IMR-90 (cell line): ENCODE data around the gene RUFY4. TPM values are rescaled to one million over a fixed set of nuclear protein-coding genes. Genes with fewer than 3 reads are reported as not detected.

Experiments
- ATAC-seq: fragments of 200-7000 bp; cut with Tn5 transposase; 2 replicates; pipeline ENCODE4 v1.9.1; 2020; ENCODE audit warnings: low read depth, mild to moderate bottlenecking, moderate library complexity
- BruUV-seq: library from RNA; stranded (reverse); fragments of 400-500 nt; replicated peaks from 2 replicates; lab custom pipeline; 2021; lab: Mats Ljungman, UMichigan
- CTCF ChIA-PET: fragments of 300-600 bp; formaldehyde crosslinking; extraction: SDS; loops from one replicate; lab custom pipeline; 2021; ENCODE audit warnings: antibody characterized with exemption; lab: Yijun Ruan, JAX
- POLR2A ChIA-PET: fragments of 300-600 bp; sonication (Branson Sonifier 250); formaldehyde crosslinking; loops from one replicate; lab custom pipeline; 2022; ENCODE audit warnings: antibody characterized with exemption; ENCODE audit not compliant: unreplicated experiment; lab: Charles Lee
- DNase-seq: peaks from one replicate; pipeline ENCODE4 v3.0.0; 2013
- H2AFZ ChIP-seq: replicated peaks from 2 replicates; pipeline ENCODE3; 2013; ENCODE audit warnings: low read length, mild to moderate bottlenecking; ENCODE audit not compliant: poor library complexity
- H2AK5ac ChIP-seq: 2 replicates; pipeline ENCODE4 v1.6.1; 2013; ENCODE audit warnings: low read depth, low read length, inconsistent platforms
- H2AK9ac ChIP-seq: replicated peaks from 2 replicates; pipeline ENCODE3; 2013; ENCODE audit warnings: mild to moderate bottlenecking, low read depth, low read length, moderate library complexity; ENCODE audit not compliant: poor library complexity
- H2BK120ac ChIP-seq: 2 replicates; pipeline ENCODE4 v1.6.1; 2013; ENCODE audit warnings: low read depth, low read length, inconsistent platforms
- H2BK15ac ChIP-seq: 3 replicates; pipeline ENCODE4 v1.6.1; 2013; ENCODE audit warnings: low read depth, low read length, inconsistent platforms
- H2BK20ac ChIP-seq: 2 replicates; pipeline ENCODE4 v1.6.1; 2013; ENCODE audit warnings: low read depth, mild to moderate bottlenecking, inconsistent platforms, low read length, moderate library complexity
- H2BK5ac ChIP-seq: 2 replicates; pipeline ENCODE4 v1.6.1; 2013; ENCODE audit warnings: mild to moderate bottlenecking, low read depth, low read length, inconsistent platforms; ENCODE audit not compliant: poor library complexity, severe bottlenecking
- H3K14ac ChIP-seq: replicated peaks from 2 replicates; pipeline ENCODE4 v1.6.1; 2013; ENCODE audit warnings: low read depth, low read length, inconsistent platforms
- H3K18ac ChIP-seq: 2 replicates; pipeline ENCODE4 v1.6.1; 2013; ENCODE audit warnings: low read depth, low read length, control low read depth
- H3K23ac ChIP-seq: 2 replicates; pipeline ENCODE4 v1.6.1; 2013; ENCODE audit warnings: low read depth, low read length, inconsistent platforms
- H3K27ac ChIP-seq: 2 replicates; pipeline ENCODE4 v1.5.1; 2013; ENCODE audit warnings: mild to moderate bottlenecking, control low read depth, low read length; ENCODE audit not compliant: insufficient read depth
- H3K27me3 ChIP-seq: 2 replicates; pipeline ENCODE4 v1.6.1; 2013; ENCODE audit warnings: low read length; ENCODE audit not compliant: control insufficient read depth, insufficient read depth
- H3K36me3 ChIP-seq: 2 replicates; pipeline ENCODE4 v1.6.1; 2013; ENCODE audit warnings: low read length, mixed read lengths; ENCODE audit not compliant: control insufficient read depth, insufficient read depth
- H3K4ac ChIP-seq: 2 replicates; pipeline ENCODE4 v1.6.1; 2013; ENCODE audit warnings: low read depth, low read length, inconsistent platforms
- H3K4me1 ChIP-seq: 2 replicates; pipeline ENCODE4 v1.6.1; 2013; ENCODE audit warnings: low read length, mixed read lengths; ENCODE audit not compliant: control insufficient read depth, insufficient read depth
- H3K4me2 ChIP-seq: 2 replicates; pipeline ENCODE4 v1.6.1; 2013; ENCODE audit warnings: low read depth, mild to moderate bottlenecking, control low read depth, low read length, moderate library complexity
- H3K4me3 ChIP-seq: 2 replicates; pipeline ENCODE4 v1.5.1; 2013; ENCODE audit warnings: low read depth, mild to moderate bottlenecking, control low read depth, low read length, moderate library complexity; ENCODE audit not compliant: insufficient read depth
- H3K56ac ChIP-seq: 2 replicates; pipeline ENCODE4 v1.6.1; 2013; ENCODE audit warnings: low read length, inconsistent platforms; ENCODE audit not compliant: insufficient read depth; ENCODE audit errors: extremely low read depth
- H3K79me1 ChIP-seq, 2 experiments: 2 replicates each; pipeline ENCODE4 v1.6.1; 2013; ENCODE audit warnings: low read length in 2 of 2, inconsistent platforms in 1 of 2, low read depth in 1 of 2
- H3K9ac ChIP-seq: 2 replicates; pipeline ENCODE4 v1.6.1; 2013; ENCODE audit warnings: low read depth, low read length, control low read depth
- H3K9me1 ChIP-seq: 2 replicates; pipeline ENCODE4 v1.6.1; 2013; ENCODE audit warnings: low read length, inconsistent platforms; ENCODE audit not compliant: insufficient read depth
- H3K9me3 ChIP-seq: 2 replicates; pipeline ENCODE4 v1.6.1; 2013; ENCODE audit warnings: low read length; ENCODE audit not compliant: control insufficient read depth, insufficient read depth
- H4K20me1 ChIP-seq: 2 replicates; pipeline ENCODE4 v1.6.1; 2013; ENCODE audit warnings: low read length, inconsistent platforms; ENCODE audit not compliant: insufficient read depth
- H4K5ac ChIP-seq: 2 replicates; pipeline ENCODE4 v1.6.1; 2013; ENCODE audit warnings: mild to moderate bottlenecking, low read depth, low read length, control low read depth
- H4K8ac ChIP-seq, 2 experiments: 2 replicates each; pipeline ENCODE4 v1.6.1; 2013; ENCODE audit warnings: low read depth in 2 of 2, low read length in 2 of 2, control low read depth in 1 of 2, inconsistent platforms in 1 of 2
- H4K91ac ChIP-seq: 2 replicates; pipeline ENCODE4 v1.6.1; 2013; ENCODE audit warnings: low read depth, low read length, inconsistent platforms; ENCODE audit not compliant: insufficient read depth
- BHLHE40 ChIP-seq: fragments of 150-350 bp; IDR thresholded peaks from 2 replicates; pipeline ENCODE4 v1.6.1; 2016; ENCODE audit warnings: mild to moderate bottlenecking, low read depth, low read length
- CEBPB ChIP-seq: IDR thresholded peaks from 2 replicates; pipeline ENCODE4 v1.6.1; 2012; ENCODE audit warnings: low read depth, low read length, improper control_type of control experiment
- CHD1 ChIP-seq: IDR thresholded peaks from 2 replicates; pipeline ENCODE4 v1.6.1; 2012; ENCODE audit warnings: low read depth, low read length, improper control_type of control experiment
- CTCF ChIP-seq: conservative IDR thresholded peaks from 2 replicates; pipeline ENCODE4 v1.5.1; 2012; ENCODE audit warnings: mild to moderate bottlenecking, low read depth, low read length, improper control_type of control experiment
- ELK1 ChIP-seq: fragments of 150-350 bp; IDR thresholded peaks from 2 replicates; pipeline ENCODE4 v1.6.1; 2016; ENCODE audit warnings: low read depth, mild to moderate bottlenecking, low read length, moderate library complexity, borderline replicate concordance
- FOS ChIP-seq: fragments of 150-350 bp; IDR thresholded peaks from 2 replicates; pipeline ENCODE4 v1.6.1; 2016; ENCODE audit warnings: low read depth, low read length
- MAFK ChIP-seq: IDR thresholded peaks from 2 replicates; pipeline ENCODE4 v1.6.1; 2012; ENCODE audit warnings: low read depth, low read length, improper control_type of control experiment
- MAZ ChIP-seq: IDR thresholded peaks from 2 replicates; pipeline ENCODE4 v1.6.1; 2012; ENCODE audit warnings: low read depth, mild to moderate bottlenecking, low read length, improper control_type of control experiment, moderate library complexity, borderline replicate concordance
- MXI1 ChIP-seq: IDR thresholded peaks from 2 replicates; pipeline ENCODE4 v1.6.1; 2012; ENCODE audit warnings: low read depth, mild to moderate bottlenecking, low read length, moderate library complexity, borderline replicate concordance
- NFE2L2 ChIP-seq: fragments of 150-350 bp; IDR thresholded peaks from 2 replicates; pipeline ENCODE4 v1.6.1; 2016; ENCODE audit warnings: low read depth, mild to moderate bottlenecking, low read length
- POLR2A ChIP-seq: IDR thresholded peaks from 2 replicates; pipeline ENCODE4 v1.6.1; 2012; ENCODE audit warnings: mild to moderate bottlenecking, low read depth, low read length
- RAD21 ChIP-seq: IDR thresholded peaks from 2 replicates; pipeline ENCODE4 v1.6.1; 2012; ENCODE audit warnings: low read length, improper control_type of control experiment
- RCOR1 ChIP-seq: IDR thresholded peaks from 2 replicates; pipeline ENCODE4 v1.6.1; 2012; ENCODE audit warnings: mild to moderate bottlenecking, low read length, improper control_type of control experiment; ENCODE audit not compliant: insufficient replicate concordance
- RFX5 ChIP-seq: IDR thresholded peaks from 2 replicates; pipeline ENCODE4 v1.8.0; 2012; ENCODE audit warnings: low read depth, mild to moderate bottlenecking, low read length, moderate library complexity
- SMC3 ChIP-seq: fragments of 150-350 bp; IDR thresholded peaks from 2 replicates; pipeline ENCODE4 v1.6.1; 2016; ENCODE audit warnings: low read depth, mild to moderate bottlenecking, antibody characterized with exemption, low read length, moderate library complexity
- USF2 ChIP-seq: fragments of 150-350 bp; IDR thresholded peaks from 2 replicates; pipeline ENCODE4 v1.6.1; 2017; ENCODE audit warnings: mild to moderate bottlenecking, antibody characterized with exemption, low read length, low read depth
- WGBS, 2 experiments: methylation state at CpG; one replicate each; pipeline versions ENCODE4 v1.1.5 to v1.1.7; 2013; ENCODE audit warnings: missing lambda C conversion rate in 2 of 2; ENCODE audit not compliant: insufficient read length in 1 of 2; ENCODE audit errors: extremely low coverage in 2 of 2; 5-methylcytosine and 5-hydroxymethylcytosine counted together
- dilution Hi-C: fragments of 300-500 bp; cut with HindIII; formaldehyde crosslinking; loops from one replicate; pipeline ENCODE4 v1.14.3; 2018; ENCODE audit warnings: low sequenced_read_pairs; ENCODE audit not compliant: unreplicated experiment
- in situ Hi-C: fragments of 300-500 bp; cut with MboI; formaldehyde crosslinking; loops from 3 replicates; pipeline ENCODE4 v1.14.3; 2019; ENCODE audit warnings: low sequenced_read_pairs, inconsistent platforms, mixed read lengths
- intact Hi-C: fragments of 100-400 bp; cut with micrococcal nuclease; formaldehyde crosslinking; loops from 2 replicates; pipeline ENCODE4 v1.10.0; 2022
- polyA plus RNA-seq, 3 experiments: library from polyadenylated mRNA; depleted of rRNA; stranded (reverse); fragments of >200 nt; gene quantifications; 2 replicates each; pipeline ENCODE4 v1.2.3, GENCODE V29; 2012; ENCODE audit warnings: low replicate concordance in 1 of 3
- total RNA-seq: library from RNA; depleted of rRNA; stranded (reverse); fragments of >200 nt; gene quantifications from 2 replicates; pipeline ENCODE4 v1.2.3, GENCODE V29; 2012

RUFY4 gene
- total and polyA plus RNA-seq, 2 of the 4 experiments (the other 2 are of a cell fraction) = not detected

GRCh38 chr2:218019411-218020060 is 49.5 kb upstream of the RUFY4 start:
- Histone ChIP-seq H4K91ac (no peak overlapping the region), H4K20me1 (no peaks in the 10 kb centered on the region), H4K5ac (no peak overlapping the region), H4K8ac (no peak overlapping the region), H2BK20ac (no peak overlapping the region), H3K27me3 (peaks cover 17% of the 10 kb centered on the region), H3K9me1 (no peaks in the 10 kb centered on the region), H3K27ac (no peak overlapping the region), H3K4me3 (no peak overlapping the region), H2BK5ac (no peak overlapping the region), H3K79me1 (no peaks in the 10 kb centered on the region), H3K36me3 (no peaks in the 10 kb centered on the region), H2AFZ (no peak overlapping the region), H2AK9ac (no peak overlapping the region), H2AK5ac (no peak overlapping the region), H3K9ac (no peak overlapping the region), H3K4ac (no peak overlapping the region), H3K4me1 (peaks cover 5% of the 10 kb centered on the region; the same call in 1 of the 2 replicates), H3K9me3 (no peaks in the 10 kb centered on the region), H2BK15ac (no peak overlapping the region), H3K4me2 (no peak overlapping the region), H3K23ac (no peak overlapping the region), H3K56ac (no peak overlapping the region), H3K14ac (no peak overlapping the region), H3K18ac (no peak overlapping the region), H2BK120ac (no peak overlapping the region)
- dilution Hi-C loops (no loop called here), in situ Hi-C loops (no loop called here), intact Hi-C loops (no loop called here)
- 100% methylated on average over 1 of the region's 7 CpGs; no CpG with 5 or more reads in 1 of the 2 experiments for WGBS, 2 experiments
- ATAC-seq (no peak), DNase-seq (no peak)
- POLR2A ChIA-PET = no interaction called here
- CTCF ChIA-PET = no interaction called here
- BruUV-seq = no TSS peak
- TF ChIP-seq SMC3 (no peak), MAFK (no peak), CHD1 (no peak), POLR2A (no peak), USF2 (no peak), MXI1 (no peak), RFX5 (no peak), MAZ (no peak), NFE2L2 (no peak), CTCF (no peak), BHLHE40 (no peak), FOS (no peak), CEBPB (no peak), RAD21 (no peak), ELK1 (no peak), RCOR1 (no peak)
